HepG2 (cell line): ENCODE data around the gene DDRGK1. TPM values are rescaled to one million over a fixed set of nuclear protein-coding genes. Genes with fewer than 3 reads are reported as not detected.

Experiments
- BORCS8-MEF2B ChIP-seq: sonication (generic); formaldehyde crosslinking; IDR thresholded peaks from 2 replicates; pipeline ENCODE4 v1.8.0; 2022; ENCODE audit warnings: mild to moderate bottlenecking, missing genetic modification reagents
- EP300 ChIP-seq, 3 experiments: sonication (generic) in 1 of 3; formaldehyde crosslinking in 1 of 3; IDR thresholded peaks; 2 replicates each; pipeline versions ENCODE4 v1.5.1 to v1.6.1; 2011 to 2020; ENCODE audit warnings: low read depth in 2 of 3, low read length in 2 of 3, borderline replicate concordance in 1 of 3, improper control_type of control experiment in 1 of 3, mild to moderate bottlenecking in 1 of 3, missing genetic modification reagents in 1 of 3, moderate library complexity in 1 of 3
- FOSL2 ChIP-seq: sonication (generic); formaldehyde crosslinking; IDR thresholded peaks from 2 replicates; pipeline ENCODE4 v1.4.0; 2020; ENCODE audit warnings: missing genetic modification reagents
- HMGA1 ChIP-seq: sonication (generic); formaldehyde crosslinking; conservative IDR thresholded peaks from 2 replicates; pipeline ENCODE4 v1.4.0; 2020; ENCODE audit warnings: missing genetic modification reagents
- NFYC ChIP-seq: IDR thresholded peaks from 2 replicates; pipeline ENCODE4 v1.6.1; 2016; ENCODE audit warnings: missing genetic modification reagents, missing compliant biosample characterization
- SAFB2 ChIP-seq: sonication (generic); formaldehyde crosslinking; IDR thresholded peaks from 2 replicates; pipeline ENCODE4 v1.5.1; 2020; ENCODE audit warnings: missing genetic modification reagents, low read depth, mild to moderate bottlenecking, borderline replicate concordance
- TAF15 ChIP-seq: fragments of 200-400 bp; formaldehyde crosslinking; IDR thresholded peaks from one replicate; pipeline ENCODE4 v1.6.1; 2018; ENCODE audit warnings: mild to moderate bottlenecking, low read depth, low read length; ENCODE audit not compliant: poor library complexity, severe bottlenecking
- TGIF2 ChIP-seq: IDR thresholded peaks from 2 replicates; pipeline ENCODE4 v1.6.1; 2016; ENCODE audit warnings: control low read depth, missing compliant biosample characterization
- ZFP37 ChIP-seq: sonication (generic); formaldehyde crosslinking; IDR thresholded peaks from 2 replicates; pipeline ENCODE4 v1.4.0; 2020; ENCODE audit warnings: missing genetic modification reagents, borderline replicate concordance
- ZKSCAN5 ChIP-seq: sonication (generic); formaldehyde crosslinking; IDR thresholded peaks from 2 replicates; pipeline ENCODE4 v1.5.1; 2020; ENCODE audit warnings: mild to moderate bottlenecking, missing genetic modification reagents
- ZMAT3 ChIP-seq: sonication (generic); formaldehyde crosslinking; conservative IDR thresholded peaks from 2 replicates; pipeline ENCODE4 v1.7.0; 2021; ENCODE audit warnings: missing genetic modification reagents
- ZNF432 ChIP-seq: sonication (generic); formaldehyde crosslinking; IDR thresholded peaks from 2 replicates; pipeline ENCODE4 v1.5.0; 2020; ENCODE audit warnings: missing genetic modification reagents, mild to moderate bottlenecking, borderline replicate concordance
- ZNF772 ChIP-seq: sonication (generic); formaldehyde crosslinking; IDR thresholded peaks from 2 replicates; pipeline ENCODE4 v1.5.0; 2020; ENCODE audit warnings: mild to moderate bottlenecking, missing genetic modification reagents
- ZNF773 ChIP-seq: sonication (generic); formaldehyde crosslinking; IDR thresholded peaks from 2 replicates; pipeline ENCODE4 v1.4.0; 2020; ENCODE audit warnings: missing genetic modification reagents, borderline replicate concordance
- ZNF780A ChIP-seq: sonication (generic); formaldehyde crosslinking; IDR thresholded peaks from 2 replicates; pipeline ENCODE4 v1.8.0; 2022; ENCODE audit warnings: mild to moderate bottlenecking, missing genetic modification reagents, moderate library complexity
- ZSCAN29 ChIP-seq: sonication (generic); formaldehyde crosslinking; conservative IDR thresholded peaks from 2 replicates; pipeline ENCODE4 v1.4.0; 2020; ENCODE audit warnings: mild to moderate bottlenecking, missing genetic modification reagents
- polyA plus RNA-seq, 8 experiments: library from polyadenylated mRNA; depleted of rRNA in 3 of 8; stranded (reverse) in 7 of 8; unstranded in 1 of 8; fragments of >200 nt; fragmentation: Illumina TruSeq in 4 of 8; extraction: Trizol in 4 of 8; gene quantifications; 2 replicates each; pipeline versions ENCODE4 v1.2.1 to v1.2.3, GENCODE V29; 2011 to 2016; ENCODE audit warnings: low read depth in 4 of 8, missing spikeins in 1 of 8, mixed read lengths in 1 of 8; ENCODE audit not compliant: insufficient read depth in 1 of 8
- total RNA-seq, 5 experiments: library from RNA; depleted of rRNA; stranded (reverse); fragments of >200 nt; fragmentation: Illumina TruSeq; extraction: Trizol; gene quantifications; 2 replicates each; pipeline ENCODE4 v1.2.3, GENCODE V29; 2016; ENCODE audit warnings: low read depth in 1 of 5
- TF ChIP-seq, protein P1 (sequence below): IDR thresholded peaks from 2 replicates; pipeline ENCODE4 v1.6.1; 2016
- TF ChIP-seq, protein P2 (sequence below): sonication (generic); formaldehyde crosslinking; IDR thresholded peaks from 2 replicates; pipeline ENCODE4 v1.8.1; 2023; ENCODE audit warnings: mild to moderate bottlenecking, missing genetic modification reagents, borderline replicate concordance
- TF ChIP-seq, protein P3 (sequence below): sonication (generic); formaldehyde crosslinking; IDR thresholded peaks from 2 replicates; pipeline ENCODE4 v1.8.1; 2023; ENCODE audit warnings: mild to moderate bottlenecking, missing genetic modification reagents
- TF ChIP-seq, protein P4 (sequence below): sonication (generic); formaldehyde crosslinking; IDR thresholded peaks from 2 replicates; pipeline ENCODE4 v1.4.0; 2020; ENCODE audit warnings: missing genetic modification reagents
- TF ChIP-seq, protein P5 (sequence below): sonication (generic); formaldehyde crosslinking; IDR thresholded peaks from 2 replicates; pipeline ENCODE4 v1.4.0; 2020; ENCODE audit warnings: missing genetic modification reagents

The DDRGK1 gene
- total and polyA plus RNA-seq, 2 of the 13 experiments (the other 11 are each of a cell fraction or from before 2014, with no cell fraction given): 96.7 to 149 TPM

DNA sequence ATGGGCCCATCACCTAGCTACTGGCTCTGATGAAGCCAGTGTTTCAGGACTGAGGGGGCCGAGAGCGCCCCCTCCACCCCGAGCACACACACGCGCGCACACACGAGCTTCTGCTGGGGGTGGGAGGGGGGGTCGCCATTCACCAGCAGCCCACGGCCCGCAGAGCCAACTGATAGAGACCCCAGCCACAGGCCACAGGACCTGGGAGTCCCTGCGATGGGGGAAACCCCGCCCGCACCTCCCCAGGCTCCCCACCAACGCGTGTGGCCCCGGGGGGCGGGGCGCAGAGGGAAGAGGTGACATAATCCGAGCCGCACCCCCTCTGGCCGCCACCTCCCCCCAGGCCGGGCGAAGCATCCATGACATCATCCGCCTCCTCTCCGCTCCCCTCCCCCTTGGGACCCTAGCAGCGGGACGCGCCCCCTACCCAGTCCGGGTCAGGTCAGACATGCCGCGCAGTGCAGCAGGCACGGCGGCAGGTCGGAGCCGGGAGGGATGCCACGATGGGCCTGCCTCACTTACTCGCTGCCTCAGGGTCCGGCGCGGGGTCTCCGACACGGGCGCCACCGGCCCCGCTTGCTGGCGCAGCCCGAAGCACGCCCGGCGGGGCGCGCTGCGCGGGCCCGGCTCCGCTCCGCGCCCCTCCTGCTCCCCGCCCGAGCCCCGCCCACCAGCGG is 31.4 kb downstream of the DDRGK1 start, which contains the start of gene LZTS3 (continued):
- TF ChIP-seq, protein P1, sequence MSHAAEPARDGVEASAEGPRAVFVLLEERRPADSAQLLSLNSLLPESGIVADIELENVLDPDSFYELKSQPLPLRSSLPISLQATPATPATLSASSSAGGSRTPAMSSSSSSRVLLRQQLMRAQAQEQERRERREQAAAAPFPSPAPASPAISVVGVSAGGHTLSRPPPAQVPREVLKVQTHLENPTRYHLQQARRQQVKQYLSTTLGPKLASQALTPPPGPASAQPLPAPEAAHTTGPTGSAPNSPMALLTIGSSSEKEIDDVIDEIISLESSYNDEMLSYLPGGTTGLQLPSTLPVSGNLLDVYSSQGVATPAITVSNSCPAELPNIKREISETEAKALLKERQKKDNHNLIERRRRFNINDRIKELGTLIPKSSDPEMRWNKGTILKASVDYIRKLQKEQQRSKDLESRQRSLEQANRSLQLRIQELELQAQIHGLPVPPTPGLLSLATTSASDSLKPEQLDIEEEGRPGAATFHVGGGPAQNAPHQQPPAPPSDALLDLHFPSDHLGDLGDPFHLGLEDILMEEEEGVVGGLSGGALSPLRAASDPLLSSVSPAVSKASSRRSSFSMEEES (CRISPR knock-in tag): no peak
- TF ChIP-seq, protein P2, sequence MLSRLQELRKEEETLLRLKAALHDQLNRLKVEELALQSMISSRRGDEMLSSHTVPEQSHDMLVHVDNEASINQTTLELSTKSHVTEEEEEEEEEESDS (CRISPR knock-in tag): no peak
- TF ChIP-seq ZNF773 (CRISPR knock-in tag) (peak; percentile 17; the same call in 1 of the 2 replicates), TAF15 (peak; percentile 12), SAFB2 (CRISPR knock-in tag) (no peak; the same call in 1 of the 2 replicates), EP300 (IDR thresholded peaks at IDR 0.05; ENCODE audit: low read depth in 2 of 2, low read length in 2 of 2) (no peak), EP300 (CRISPR knock-in tag; IDR thresholded peaks at IDR 0.05; ENCODE audit: borderline replicate concordance) (no peak), FOSL2 (CRISPR knock-in tag) (peak; percentile 71), NFYC (CRISPR knock-in tag) (no peak), ZMAT3 (no peak), ZFP37 (CRISPR knock-in tag) (0 out of 2 replicates have a peak, but pooled peaks have one; percentile 10), ZKSCAN5 (CRISPR knock-in tag) (no peak), ZNF432 (no peak), BORCS8-MEF2B (CRISPR knock-in tag) (peak; percentile 64), TGIF2 (CRISPR knock-in tag) (no peak; the same call in 1 of the 2 replicates), ZSCAN29 (no peak), HMGA1 (CRISPR knock-in tag) (no peak), ZNF772 (CRISPR knock-in tag) (peak; percentile 81; the same call in 1 of the 2 replicates), ZNF780A (CRISPR knock-in tag) (no peak)
- TF ChIP-seq, protein P3, sequence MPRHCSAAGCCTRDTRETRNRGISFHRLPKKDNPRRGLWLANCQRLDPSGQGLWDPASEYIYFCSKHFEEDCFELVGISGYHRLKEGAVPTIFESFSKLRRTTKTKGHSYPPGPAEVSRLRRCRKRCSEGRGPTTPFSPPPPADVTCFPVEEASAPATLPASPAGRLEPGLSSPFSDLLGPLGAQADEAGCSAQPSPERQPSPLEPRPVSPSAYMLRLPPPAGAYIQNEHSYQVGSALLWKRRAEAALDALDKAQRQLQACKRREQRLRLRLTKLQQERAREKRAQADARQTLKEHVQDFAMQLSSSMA: no peak
- TF ChIP-seq, protein P4, sequence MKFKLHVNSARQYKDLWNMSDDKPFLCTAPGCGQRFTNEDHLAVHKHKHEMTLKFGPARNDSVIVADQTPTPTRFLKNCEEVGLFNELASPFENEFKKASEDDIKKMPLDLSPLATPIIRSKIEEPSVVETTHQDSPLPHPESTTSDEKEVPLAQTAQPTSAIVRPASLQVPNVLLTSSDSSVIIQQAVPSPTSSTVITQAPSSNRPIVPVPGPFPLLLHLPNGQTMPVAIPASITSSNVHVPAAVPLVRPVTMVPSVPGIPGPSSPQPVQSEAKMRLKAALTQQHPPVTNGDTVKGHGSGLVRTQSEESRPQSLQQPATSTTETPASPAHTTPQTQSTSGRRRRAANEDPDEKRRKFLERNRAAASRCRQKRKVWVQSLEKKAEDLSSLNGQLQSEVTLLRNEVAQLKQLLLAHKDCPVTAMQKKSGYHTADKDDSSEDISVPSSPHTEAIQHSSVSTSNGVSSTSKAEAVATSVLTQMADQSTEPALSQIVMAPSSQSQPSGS (CRISPR knock-in tag): peak; percentile 81
- TF ChIP-seq, protein P5, sequence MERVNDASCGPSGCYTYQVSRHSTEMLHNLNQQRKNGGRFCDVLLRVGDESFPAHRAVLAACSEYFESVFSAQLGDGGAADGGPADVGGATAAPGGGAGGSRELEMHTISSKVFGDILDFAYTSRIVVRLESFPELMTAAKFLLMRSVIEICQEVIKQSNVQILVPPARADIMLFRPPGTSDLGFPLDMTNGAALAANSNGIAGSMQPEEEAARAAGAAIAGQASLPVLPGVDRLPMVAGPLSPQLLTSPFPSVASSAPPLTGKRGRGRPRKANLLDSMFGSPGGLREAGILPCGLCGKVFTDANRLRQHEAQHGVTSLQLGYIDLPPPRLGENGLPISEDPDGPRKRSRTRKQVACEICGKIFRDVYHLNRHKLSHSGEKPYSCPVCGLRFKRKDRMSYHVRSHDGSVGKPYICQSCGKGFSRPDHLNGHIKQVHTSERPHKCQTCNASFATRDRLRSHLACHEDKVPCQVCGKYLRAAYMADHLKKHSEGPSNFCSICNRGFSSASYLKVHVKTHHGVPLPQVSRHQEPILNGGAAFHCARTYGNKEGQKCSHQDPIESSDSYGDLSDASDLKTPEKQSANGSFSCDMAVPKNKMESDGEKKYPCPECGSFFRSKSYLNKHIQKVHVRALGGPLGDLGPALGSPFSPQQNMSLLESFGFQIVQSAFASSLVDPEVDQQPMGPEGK: peak; percentile 99
